ENCODE results near the gene CHGA.

The CHGA gene

GRCh38 chr14:92914087-92914656 is 8.8 kb upstream of the CHGA start:
- DNase-seq (ENCODE audit: low read depth): no peak
- H3K4me3 ChIP-seq (ENCODE audit: low read depth, low read length): no peak overlapping the region
- no peak for TF ChIP-seq CTCF (IDR thresholded peaks at IDR 0.05; ENCODE audit: low read depth, low read length, missing control alignments)
- in situ Hi-C loops (cut with HindIII; ENCODE audit: low sequenced_read_pairs): no loop called here

GRCh38 chr14:92916201-92916600 is 6.7 kb upstream of the CHGA start:
- in situ Hi-C loops (cut with HindIII; ENCODE audit: low sequenced_read_pairs): no loop called here
- DNase-seq (ENCODE audit: low read depth): no peak
- no peak overlapping the region for H3K4me3 ChIP-seq (ENCODE audit: low read depth, low read length)
- no peak for TF ChIP-seq CTCF (IDR thresholded peaks at IDR 0.05; ENCODE audit: low read depth, low read length, missing control alignments)

GRCh38 chr14:92917041-92917940 is 5.7 kb upstream of the CHGA start:
- DNase-seq (ENCODE audit: low read depth): no peak
- no peak overlapping the region for H3K4me3 ChIP-seq (ENCODE audit: low read depth, low read length)
- in situ Hi-C loops (cut with HindIII; ENCODE audit: low sequenced_read_pairs): no loop called here
- no peak for TF ChIP-seq CTCF (IDR thresholded peaks at IDR 0.05; ENCODE audit: low read depth, low read length, missing control alignments)

- no peak for DNase-seq (ENCODE audit: low read depth)
- TF ChIP-seq CTCF (IDR thresholded peaks at IDR 0.05; ENCODE audit: low read depth, low read length, missing control alignments): no peak
- in situ Hi-C loops (cut with HindIII; ENCODE audit: low sequenced_read_pairs): no loop called here
- no peak overlapping the region for H3K4me3 ChIP-seq (ENCODE audit: low read depth, low read length)
These were observed 5.0 kb upstream of the CHGA start for GRCh38 chr14:92917956-92918355.

GRCh38 chr14:92920001-92920400 is 2.9 kb upstream of the CHGA start:
- no peak for TF ChIP-seq CTCF (IDR thresholded peaks at IDR 0.05; ENCODE audit: low read depth, low read length, missing control alignments)
- H3K4me3 ChIP-seq (ENCODE audit: low read depth, low read length): no peak overlapping the region
- no peak for DNase-seq (ENCODE audit: low read depth)
- in situ Hi-C loops (cut with HindIII; ENCODE audit: low sequenced_read_pairs): no loop called here

GRCh38 chr14:92922155-92922735 is 705 bp upstream of the CHGA start:
- no peak for DNase-seq (ENCODE audit: low read depth)
- H3K4me3 ChIP-seq (ENCODE audit: low read depth, low read length): no peak overlapping the region
- TF ChIP-seq CTCF (IDR thresholded peaks at IDR 0.05; ENCODE audit: low read depth, low read length, missing control alignments): no peak
- in situ Hi-C loops (cut with HindIII; ENCODE audit: low sequenced_read_pairs): no loop called here
